NT2/D1 (cell line): ENCODE results near the gene EVPLL.

ENCODE experiments used
- YY1 ChIP-seq: IDR thresholded peaks from 2 replicates; pipeline ENCODE4 v1.6.1; 2011; ENCODE audit not compliant: insufficient read length, insufficient read depth
- ZNF274 ChIP-seq: IDR thresholded peaks from 2 replicates; pipeline ENCODE4 v1.6.1; 2011; ENCODE audit warnings: mild to moderate bottlenecking, low read depth, low read length

GRCh38 chr17:18381158-18381952 lies 3.8 kb downstream of the EVPLL start:
- TF ChIP-seq YY1 (no peak), ZNF274 (no peak)
